ENCODE measurements around the gene PHB1. TPM values are rescaled to one million over a fixed set of nuclear protein-coding genes. Genes with fewer than 3 reads are reported as not detected.
A peak's percentile ranks its signal among the peaks of the same experiment; 100 is the strongest.

PHB1 gene
- polyA plus RNA-seq (ENCODE audit: insufficient read length in 4 of 4) = 100 to 1,000 TPM; 226 to 262 (median 238) TPM

GRCh38 chr17:49414622-49415350 lies at the start of gene PHB1:
Gene PHB1, minus strand, starts transcription at chr17:49414882. Its CDS starts 1,618 bp downstream, at chr17:49413264.
- peak; percentile 84 to 98 (median 92) for DNase-seq (ENCODE audit: low read depth in 4 of 4, low spot score in 2 of 4)

DNA sequence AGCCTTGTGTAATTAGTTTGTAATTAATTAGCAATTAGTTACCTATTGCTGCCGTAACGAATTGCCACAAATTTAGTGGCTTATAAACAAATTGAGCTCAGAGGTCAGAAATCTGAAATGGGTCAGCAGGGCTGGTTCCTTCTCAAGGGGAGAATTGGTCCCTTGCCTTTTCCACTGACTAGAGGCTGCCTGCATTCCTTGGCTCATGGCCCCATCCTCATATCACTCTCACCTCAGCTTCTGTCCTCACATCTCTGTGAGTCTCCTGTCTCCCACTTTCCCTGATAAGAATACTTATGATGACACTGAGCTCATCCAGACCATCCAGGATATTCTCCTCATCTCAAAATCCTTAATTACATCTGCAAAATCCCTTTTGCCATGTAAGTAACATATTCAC lies 49.4 kb upstream of the PHB1 start:
- DNase-seq (ENCODE audit: low read depth in 4 of 4, low spot score in 2 of 4) = no peak

DNA sequence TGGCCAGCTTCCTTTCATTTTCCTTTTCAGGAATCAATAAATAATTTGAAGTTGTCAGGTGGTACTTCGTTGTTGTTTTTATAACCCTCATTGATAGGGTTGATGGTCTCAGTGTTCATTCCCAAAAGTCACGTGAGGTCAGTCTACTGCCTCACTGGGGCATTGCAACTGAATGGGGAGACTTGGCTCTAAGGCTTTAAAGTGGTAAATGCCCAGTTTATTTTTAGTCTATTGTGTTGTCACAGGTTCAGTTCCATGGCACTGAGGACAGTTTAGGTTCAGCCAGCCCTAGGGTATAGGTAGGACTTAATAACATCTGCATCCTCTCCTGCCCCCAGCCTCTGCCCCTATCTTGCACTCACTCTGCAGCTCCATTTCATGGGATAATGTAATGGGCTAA lies 46.9 kb upstream of the PHB1 start:
- no peak for DNase-seq (ENCODE audit: low read depth in 4 of 4, low spot score in 2 of 4)

DNA sequence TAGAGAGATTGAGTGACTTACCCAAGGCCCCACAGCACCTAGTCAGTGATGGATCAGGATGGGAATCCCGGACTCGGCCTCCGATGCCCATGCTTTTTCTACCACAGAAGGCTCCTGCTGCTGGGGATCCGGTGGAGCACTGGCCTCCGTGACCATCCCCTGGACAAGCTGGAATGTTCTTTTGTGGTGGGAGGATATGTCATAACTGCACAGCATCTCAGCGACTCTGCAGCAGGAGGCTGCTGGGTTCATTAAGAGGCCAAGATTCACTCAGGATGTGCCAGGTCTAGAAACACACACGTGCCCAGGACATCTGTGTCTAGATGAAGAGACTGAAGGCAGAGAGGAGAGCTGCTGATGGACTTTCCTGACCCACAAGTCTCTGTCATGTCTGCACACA lies 45.7 kb upstream of the PHB1 start:
- DNase-seq (ENCODE audit: low read depth in 4 of 4, low spot score in 2 of 4) = no peak

DNA sequence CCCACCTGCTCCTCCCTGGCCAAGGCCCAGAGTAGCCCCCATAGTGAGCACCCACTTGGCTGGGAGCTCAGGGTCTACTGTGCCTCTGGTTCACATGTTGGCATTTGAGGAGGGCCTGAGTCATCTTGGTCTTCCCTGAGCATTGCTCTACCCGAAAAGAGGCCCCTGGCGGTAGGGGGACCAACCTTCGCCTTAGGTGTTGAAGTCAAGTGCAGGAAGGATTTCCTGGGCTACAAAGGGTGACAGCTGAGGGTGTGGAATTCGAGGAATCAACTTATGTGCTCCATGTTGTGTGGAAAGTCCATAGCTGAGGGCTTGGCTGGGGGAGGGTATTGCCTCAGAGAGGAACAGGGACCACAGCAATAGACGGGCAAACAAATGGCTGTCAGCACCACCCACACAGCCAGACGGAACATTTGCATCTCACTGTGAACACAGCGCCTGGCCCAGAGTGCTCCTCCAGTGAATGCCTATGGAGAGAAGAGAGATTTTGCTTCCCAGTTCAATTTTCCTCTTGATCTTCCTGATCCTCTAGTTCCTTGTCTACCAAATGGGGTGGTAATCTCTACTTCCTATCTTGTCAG lies 44.8 kb upstream of the PHB1 start:
- DNase-seq (ENCODE audit: low read depth in 4 of 4, low spot score in 2 of 4) = no peak

GRCh38 chr17:49457564-49458535 lies 43.2 kb upstream of the PHB1 start:
- no peak for DNase-seq (ENCODE audit: low read depth in 4 of 4, low spot score in 2 of 4)

GRCh38 chr17:49456183-49456965 lies 41.7 kb upstream of the PHB1 start:
- no peak for DNase-seq (ENCODE audit: low read depth in 4 of 4, low spot score in 2 of 4)

- no peak for DNase-seq (ENCODE audit: low read depth in 4 of 4, low spot score in 2 of 4)
Observed at GRCh38 chr17:49455272-49455861, 40.7 kb upstream of the PHB1 start.

DNA sequence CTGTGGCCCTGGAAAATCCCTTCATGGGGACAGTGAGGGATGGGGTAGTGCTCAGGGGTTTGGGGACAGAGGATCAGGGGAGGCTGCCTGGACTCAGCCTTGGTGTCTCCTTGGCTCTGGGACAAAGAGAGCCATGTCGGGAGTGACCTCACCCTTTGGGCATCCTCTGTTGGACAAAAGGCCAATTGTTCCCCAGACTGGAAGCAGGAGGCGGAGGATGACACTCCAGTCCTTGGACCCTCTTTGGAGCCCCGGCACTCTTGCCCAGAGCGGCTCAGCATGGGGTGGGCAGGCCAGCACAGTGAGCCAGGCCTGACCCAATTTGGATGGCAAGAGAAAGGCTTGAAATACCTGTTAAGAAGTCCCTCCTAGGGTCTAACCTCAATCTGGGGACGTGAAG lies 39.4 kb upstream of the PHB1 start:
- DNase-seq (ENCODE audit: low read depth in 4 of 4, low spot score in 2 of 4) = no peak

- no peak for DNase-seq (ENCODE audit: low read depth in 4 of 4, low spot score in 2 of 4)
Observed at GRCh38 chr17:49452661-49453060, 38.0 kb upstream of the PHB1 start.

DNA sequence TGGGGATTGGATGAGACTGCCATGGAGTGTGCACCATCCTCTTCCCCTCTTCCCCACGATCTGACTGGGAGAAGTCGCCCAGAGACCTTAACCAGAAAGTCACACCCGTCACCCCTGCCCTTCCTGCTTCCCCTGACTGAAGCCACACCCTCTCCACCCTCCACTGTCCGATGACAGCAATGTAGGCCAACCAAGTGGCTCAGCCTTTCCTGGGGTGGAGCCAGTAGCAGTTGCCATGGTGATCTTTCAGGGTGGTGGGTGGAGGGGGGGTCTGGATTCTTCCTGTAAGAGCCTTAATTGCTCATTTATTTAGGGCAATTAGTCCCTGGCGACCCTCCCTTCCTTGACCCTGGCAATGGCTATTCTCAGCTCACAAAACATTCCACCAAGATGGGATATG lies 37.5 kb upstream of the PHB1 start:
- DNase-seq (ENCODE audit: low read depth in 4 of 4, low spot score in 2 of 4) = no peak

GRCh38 chr17:49450735-49451134 lies 36.1 kb upstream of the PHB1 start:
- DNase-seq (ENCODE audit: low read depth in 4 of 4, low spot score in 2 of 4) = no peak

GRCh38 chr17:49450181-49450580 lies 35.5 kb upstream of the PHB1 start:
- DNase-seq (ENCODE audit: low read depth in 4 of 4, low spot score in 2 of 4) = no peak

- DNase-seq (ENCODE audit: low read depth in 4 of 4, low spot score in 2 of 4) = no peak
Observed at GRCh38 chr17:49447628-49448302, 33.1 kb upstream of the PHB1 start.

DNA sequence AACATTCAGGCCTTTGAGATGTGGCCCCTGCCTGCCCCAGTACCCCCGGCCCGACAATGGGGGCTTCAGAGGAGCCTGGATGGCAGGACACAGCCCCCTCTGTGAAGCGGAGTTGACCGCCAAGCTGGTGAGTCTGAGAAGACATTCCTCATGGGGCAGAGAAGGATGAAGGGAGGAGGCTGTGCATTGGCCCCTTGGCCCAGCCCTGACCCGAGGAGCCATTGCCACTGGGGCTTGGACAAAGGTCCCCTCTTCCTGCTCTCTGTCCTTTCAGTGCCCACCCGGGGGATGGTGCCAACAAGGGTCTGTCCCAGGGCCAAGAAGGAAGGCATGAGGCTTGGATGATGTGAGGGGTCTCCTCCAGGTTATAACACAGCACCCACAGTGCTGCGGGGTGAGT lies 30.9 kb upstream of the PHB1 start:
- DNase-seq (ENCODE audit: low read depth in 4 of 4, low spot score in 2 of 4) = no peak

GRCh38 chr17:49444384-49444783 lies 29.7 kb upstream of the PHB1 start:
- DNase-seq (ENCODE audit: low read depth in 4 of 4, low spot score in 2 of 4) = no peak

DNA sequence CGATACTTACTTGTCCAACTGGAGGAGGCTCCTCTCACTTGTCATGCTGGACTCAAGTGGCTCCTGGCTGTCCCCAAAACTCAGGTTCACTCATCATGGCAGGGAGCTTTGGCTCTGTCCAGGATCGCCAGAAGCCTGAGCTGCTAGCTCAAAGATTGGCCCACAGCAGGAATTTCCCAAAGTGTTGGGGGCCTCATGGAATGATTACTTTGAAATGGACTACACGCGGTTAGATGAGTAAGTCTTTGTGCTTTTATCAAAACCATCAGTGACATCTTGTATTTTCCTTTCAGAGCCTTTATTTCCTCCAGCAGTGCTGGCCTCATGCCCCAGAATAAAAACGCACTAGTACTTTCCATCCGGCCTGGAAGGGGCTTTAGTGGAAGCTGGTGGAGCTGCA lies 29.2 kb upstream of the PHB1 start:
- DNase-seq (ENCODE audit: low read depth in 4 of 4, low spot score in 2 of 4) = no peak

DNA sequence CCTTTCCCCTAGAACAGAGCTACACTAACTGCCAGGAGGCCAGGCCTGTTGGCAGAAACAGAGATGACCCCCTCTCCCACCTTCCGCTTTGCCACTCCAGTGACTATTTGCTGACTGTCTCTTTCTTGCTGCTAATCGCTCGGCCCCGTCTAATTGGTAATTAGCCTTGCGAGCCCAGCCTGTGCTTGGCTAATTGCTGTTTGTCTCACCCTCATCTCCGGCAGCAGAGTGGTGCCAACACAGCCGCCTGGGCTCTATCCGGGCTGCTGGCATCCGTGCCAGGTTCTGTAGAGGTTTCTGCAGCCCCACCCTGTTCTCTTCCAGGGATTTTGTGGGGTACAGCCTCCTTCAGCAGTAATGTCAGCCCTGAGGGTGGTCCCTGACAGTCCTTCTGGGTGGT lies 27.4 kb upstream of the PHB1 start:
- no peak for DNase-seq (ENCODE audit: low read depth in 4 of 4, low spot score in 2 of 4)

- DNase-seq (ENCODE audit: low read depth in 4 of 4, low spot score in 2 of 4) = no peak
Observed at GRCh38 chr17:49441578-49441977, 26.9 kb upstream of the PHB1 start.

GRCh38 chr17:49440581-49440980 lies 25.9 kb upstream of the PHB1 start:
- DNase-seq (ENCODE audit: low read depth in 4 of 4, low spot score in 2 of 4) = no peak
